Renal pelvis (tissue), 4 donors: Measurements from ENCODE around the gene ZNF724. TPM values are rescaled to one million over a fixed set of nuclear protein-coding genes. Genes with fewer than 3 reads are reported as not detected.
"Not testable (repeated sequence)": the region's sequence is repeated elsewhere in the genome, so short reads cannot be mapped to it uniquely, and the experiment has no call there.

Experiments
- DNase-seq: peaks from one replicate; pipeline ENCODE4 v3.0.0-alpha.2; 2013
- polyA plus RNA-seq, 3 donors: library from polyadenylated mRNA; unstranded; fragments of 120-200 nt; gene quantifications; one replicate each; pipeline ENCODE4 v1.2.1, GENCODE V29; 2013; ENCODE audit not compliant: insufficient read length in 3 of 3

Gene ZNF724
- polyA plus RNA-seq, 3 donors: 5.0 to 5.6 (median 5.3) TPM

GRCh38 chr19:23254141-23254910 is 4.1 kb upstream of the ZNF724 start:
- DNase-seq: no peak

GRCh38 chr19:23253256-23253655 is 3.1 kb upstream of the ZNF724 start:
- not testable (repeated sequence) for DNase-seq

- DNase-seq: peak; percentile 9
Measured at GRCh38 chr19:23241419-23241818, 8.8 kb downstream of the ZNF724 start.

GRCh38 chr19:23222998-23223652 is 27.1 kb downstream of the ZNF724 start:
- no peak for DNase-seq

- no peak for DNase-seq
Measured at GRCh38 chr19:23203841-23204344, 46.3 kb downstream of the ZNF724 start.

- DNase-seq: no peak
Measured at GRCh38 chr19:23190341-23190740, 59.9 kb downstream of the ZNF724 start.

- no peak for DNase-seq
Measured at GRCh38 chr19:23183251-23183650, 66.9 kb downstream of the ZNF724 start.

Other genes starting within 250 kb of the ZNF724 start
- under 1 TPM in 2 of 3 donors, not detected in 1; 0.16 to 0.36 TPM for gene ZNF728, start 247.2 kb downstream of the ZNF724 start, polyA plus RNA-seq
- 10 to 100 TPM in 1 of 3 donors, 1 to 10 TPM in 2; 6.1 to 10.5 (median 8.1) TPM for gene ZNF730, start 133.4 kb downstream of the ZNF724 start, polyA plus RNA-seq
- gene ZNF91, start 145.1 kb upstream of the ZNF724 start, polyA plus RNA-seq: 10 to 100 TPM; 42.9 to 72.2 (median 55.5) TPM